Mesenchymal stem cell (in vitro differentiated cells and primary cell): Measurements from ENCODE around the gene STON2.

Experiments
- DNase-seq: peaks from one replicate; pipeline ENCODE4 v3.0.0-alpha.2; 2013
- H2AFZ ChIP-seq: one replicate; pipeline ENCODE4 v1.6.1; 2013; ENCODE audit warnings: low read depth, mild to moderate bottlenecking, control low read depth, inconsistent platforms, low read length, moderate library complexity
- H2AK5ac ChIP-seq: 2 replicates; pipeline ENCODE4 v1.6.1; 2013; ENCODE audit warnings: low read length, moderate library complexity, mild to moderate bottlenecking, inconsistent platforms; ENCODE audit not compliant: severe bottlenecking
- H2BK120ac ChIP-seq: one replicate; pipeline ENCODE4 v1.6.1; 2013; ENCODE audit warnings: low read depth, mild to moderate bottlenecking, inconsistent platforms, low read length, moderate library complexity
- H2BK12ac ChIP-seq, 2 experiments: one replicate each; pipeline ENCODE4 v1.6.1; 2013; ENCODE audit warnings: inconsistent platforms in 2 of 2, low read length in 2 of 2, mild to moderate bottlenecking in 2 of 2, moderate library complexity in 2 of 2, control low read depth in 1 of 2
- H2BK15ac ChIP-seq: one replicate; pipeline ENCODE4 v1.6.1; 2013; ENCODE audit warnings: mild to moderate bottlenecking, low read depth, inconsistent platforms; ENCODE audit not compliant: poor library complexity, severe bottlenecking
- H2BK5ac ChIP-seq: 2 replicates; pipeline ENCODE4 v1.6.1; 2013; ENCODE audit warnings: low read depth, mild to moderate bottlenecking, low read length, control low read depth, inconsistent platforms; ENCODE audit not compliant: poor library complexity, severe bottlenecking
- H3K14ac ChIP-seq, 2 experiments: one replicate each; pipeline ENCODE4 v1.6.1; 2013; ENCODE audit warnings: inconsistent platforms in 2 of 2, low read length in 2 of 2, control low read depth in 1 of 2, mild to moderate bottlenecking in 1 of 2, moderate library complexity in 1 of 2
- H3K18ac ChIP-seq, 2 experiments: one replicate each; pipeline ENCODE4 v1.6.1; 2013; ENCODE audit warnings: inconsistent platforms in 2 of 2, low read length in 2 of 2, control low read depth in 1 of 2, low read depth in 1 of 2, mild to moderate bottlenecking in 1 of 2
- H3K23ac ChIP-seq, 2 experiments: one replicate each; pipeline ENCODE4 v1.6.1; 2013; ENCODE audit warnings: inconsistent platforms in 2 of 2, low read length in 2 of 2, mild to moderate bottlenecking in 2 of 2, moderate library complexity in 2 of 2, control low read depth in 1 of 2
- H3K27ac ChIP-seq: 2 replicates; pipeline ENCODE4 v1.5.1; 2013; ENCODE audit warnings: mild to moderate bottlenecking, moderate library complexity, low read length, control low read depth, inconsistent platforms; ENCODE audit not compliant: poor library complexity, severe bottlenecking
- H3K27me3 ChIP-seq, 2 experiments: 2 replicates each; pipeline versions ENCODE4 v1.6.1 to v1.7.0; 2013; ENCODE audit warnings: low read length in 2 of 2, mild to moderate bottlenecking in 2 of 2, moderate library complexity in 2 of 2, control low read depth in 1 of 2, inconsistent platforms in 1 of 2; ENCODE audit not compliant: control insufficient read depth in 1 of 2, insufficient read depth in 1 of 2
- H3K36me3 ChIP-seq, 2 experiments: 2 replicates each; pipeline versions ENCODE4 v1.6.1 to v1.7.0; 2013; ENCODE audit warnings: low read length in 2 of 2, control low read depth in 1 of 2, inconsistent platforms in 1 of 2, low read depth in 1 of 2, mild to moderate bottlenecking in 1 of 2; ENCODE audit not compliant: insufficient read depth in 2 of 2, control insufficient read depth in 1 of 2
- H3K4ac ChIP-seq, 2 experiments: one replicate each; pipeline ENCODE4 v1.6.1; 2013; ENCODE audit warnings: inconsistent platforms in 2 of 2, low read length in 2 of 2, mild to moderate bottlenecking in 2 of 2, moderate library complexity in 2 of 2, control low read depth in 1 of 2, low read depth in 1 of 2
- H3K4me1 ChIP-seq: 2 replicates; pipeline ENCODE4 v1.6.1; 2013; ENCODE audit warnings: low read depth, low read length, control low read depth; ENCODE audit not compliant: control insufficient read depth, insufficient read depth
- H3K4me2 ChIP-seq: 2 replicates; pipeline ENCODE4 v1.6.1; 2013; ENCODE audit warnings: low read length, mild to moderate bottlenecking, inconsistent platforms; ENCODE audit not compliant: poor library complexity, severe bottlenecking
- H3K4me3 ChIP-seq, 2 experiments: 2 replicates each; pipeline versions ENCODE4 v1.5.1 to v1.7.0; 2013; ENCODE audit warnings: low read length in 2 of 2, mild to moderate bottlenecking in 2 of 2, control low read depth in 1 of 2, low read depth in 1 of 2; ENCODE audit not compliant: insufficient read depth in 1 of 2
- H3K79me1 ChIP-seq: replicated peaks from 2 replicates; pipeline ENCODE4 v1.6.1; 2013; ENCODE audit warnings: mild to moderate bottlenecking, control low read depth, low read length, inconsistent platforms; ENCODE audit not compliant: poor library complexity, severe bottlenecking
- H3K9ac ChIP-seq: 2 replicates; pipeline ENCODE4 v1.7.0; 2013; ENCODE audit warnings: mild to moderate bottlenecking, low read length, moderate library complexity
- H3K9me3 ChIP-seq: 2 replicates; pipeline ENCODE4 v1.7.0; 2013; ENCODE audit warnings: mild to moderate bottlenecking, low read length; ENCODE audit not compliant: control insufficient read depth
- H4K8ac ChIP-seq: one replicate; pipeline ENCODE4 v1.6.1; 2013; ENCODE audit warnings: inconsistent platforms, mild to moderate bottlenecking, low read length, moderate library complexity
- H4K91ac ChIP-seq: one replicate; pipeline ENCODE4 v1.6.1; 2013; ENCODE audit warnings: mild to moderate bottlenecking, low read length, inconsistent platforms
- WGBS: methylation state at CpG from one replicate; pipeline ENCODE4 v1.1.7; 2013; ENCODE audit warnings: mixed read lengths; 5-methylcytosine and 5-hydroxymethylcytosine counted together

Gene STON2

DNA sequence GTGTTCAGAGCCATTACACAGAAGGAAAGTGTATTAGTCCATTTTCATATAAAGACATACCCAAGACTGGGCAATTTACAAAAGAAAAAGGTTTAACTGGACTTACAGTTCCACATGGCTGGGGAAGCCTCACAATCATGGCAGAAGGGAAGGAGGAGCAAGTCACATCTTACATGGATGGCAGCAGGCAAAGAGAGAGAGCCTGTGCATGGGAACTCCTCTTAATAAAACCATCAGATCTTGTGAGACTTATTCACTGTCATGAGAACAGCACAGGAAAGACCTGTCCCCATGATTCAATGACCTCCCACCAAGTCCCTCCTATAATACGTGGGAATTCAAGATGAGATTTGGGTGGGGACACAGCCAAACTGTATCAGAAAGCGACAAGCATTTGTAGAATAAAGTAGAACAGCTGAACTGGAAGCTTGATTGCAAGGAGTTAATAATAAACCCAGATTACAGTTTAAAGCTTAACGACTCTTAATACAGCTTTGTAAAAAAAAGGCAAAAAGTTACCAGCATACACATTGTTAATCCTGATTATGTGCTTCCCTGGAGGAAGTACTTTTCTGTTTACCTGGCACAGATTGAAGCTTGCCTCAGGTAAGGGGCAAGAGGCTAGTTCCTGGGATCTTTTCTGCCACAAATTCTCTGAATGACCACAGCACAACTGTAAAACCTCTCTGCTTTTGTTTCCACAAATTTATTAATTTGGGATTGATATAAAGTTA is 18.1 kb upstream of the STON2 start:
- no peak overlapping the region for H4K8ac ChIP-seq
- no peak overlapping the region for H3K4me2 ChIP-seq
- DNase-seq: no peak
- H3K9me3 ChIP-seq: no peaks in the 10 kb centered on the region
- H2AK5ac ChIP-seq: no peak overlapping the region
- H4K91ac ChIP-seq: no peak overlapping the region
- no peak overlapping the region for H3K9ac ChIP-seq
- no peak overlapping the region for H3K27ac ChIP-seq
- no peak overlapping the region for H3K14ac ChIP-seq
- no peak overlapping the region for H2AFZ ChIP-seq
- no peaks in the 10 kb centered on the region for H3K79me1 ChIP-seq
- no peak overlapping the region for H2BK5ac ChIP-seq
- H3K23ac ChIP-seq: no peak overlapping the region
- H3K4ac ChIP-seq: no peak overlapping the region
- no peaks in the 10 kb centered on the region for H3K36me3 ChIP-seq
- H2BK120ac ChIP-seq: no peak overlapping the region
- no peaks in the 10 kb centered on the region for H3K27me3 ChIP-seq
- no peak overlapping the region for H3K18ac ChIP-seq
- no peaks in the 10 kb centered on the region for H3K4me1 ChIP-seq
- H2BK15ac ChIP-seq: no peak overlapping the region
- H3K4me3 ChIP-seq: no peak overlapping the region
- 62% methylated on average over 3 of the region's 3 CpGs for WGBS
- no peak overlapping the region for H2BK12ac ChIP-seq

- Histone ChIP-seq H3K23ac (no peak overlapping the region), H3K27me3 (peaks cover 0 to 4% of the 10 kb centered on the region in 2 experiments), H2BK5ac (no peak overlapping the region), H3K4me3 (no peak overlapping the region), H3K27ac (no peak overlapping the region), H4K91ac (no peak overlapping the region), H3K14ac (no peak overlapping the region), H4K8ac (no peak overlapping the region), H3K9ac (no peak overlapping the region), H3K36me3 (no peaks in the 10 kb centered on the region), H2BK120ac (no peak overlapping the region), H2BK15ac (no peak overlapping the region), H2BK12ac (no peak overlapping the region), H3K79me1 (no peaks in the 10 kb centered on the region), H3K9me3 (no peaks in the 10 kb centered on the region), H3K4me1 (peaks cover 2% of the 10 kb centered on the region), H3K4ac (no peak overlapping the region), H3K4me2 (no peak overlapping the region), H2AK5ac (no peak overlapping the region), H3K18ac (no peak overlapping the region), H2AFZ (no peak overlapping the region)
- WGBS: 89% methylated on average over 2 of the region's 7 CpGs
- no peak for DNase-seq
Measured at GRCh38 chr14:81416981-81417380, 16.9 kb upstream of the STON2 start.

DNA sequence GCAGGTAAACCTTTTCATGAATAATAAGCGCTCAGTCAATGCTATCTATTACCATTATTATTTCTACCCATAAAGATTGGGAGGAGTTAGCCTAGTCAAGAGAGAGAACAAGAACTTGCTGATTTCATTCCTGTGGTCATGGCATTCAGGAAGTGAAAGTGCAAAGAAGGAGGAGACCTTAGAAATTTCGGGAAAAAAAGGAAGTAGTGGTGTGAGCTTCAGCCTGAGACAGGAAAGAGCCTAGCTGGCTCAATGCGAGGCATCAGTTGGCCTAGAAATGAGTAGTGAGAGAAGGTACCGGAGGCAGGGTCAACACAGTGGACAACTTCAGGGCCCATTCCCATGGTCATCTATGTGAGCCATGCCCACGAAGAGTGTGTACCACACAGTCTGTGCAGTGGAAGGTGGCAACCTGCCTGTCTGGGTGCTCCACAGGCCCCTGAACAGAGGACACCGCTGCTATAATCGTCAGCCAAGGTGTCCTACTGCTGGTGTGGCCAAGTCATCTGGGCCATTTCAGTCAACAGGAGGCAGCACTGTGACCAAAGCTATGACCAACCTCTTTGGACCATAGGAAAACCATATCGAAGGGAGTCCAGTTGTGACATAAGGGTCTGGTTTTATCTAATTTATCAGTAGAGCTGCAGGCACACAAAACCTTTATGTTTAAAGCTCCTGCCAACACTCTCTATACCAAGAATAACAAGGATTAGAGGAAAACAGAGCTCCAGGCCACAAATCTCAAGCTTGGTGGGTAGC is 16.2 kb upstream of the STON2 start:
- no peak overlapping the region for H3K14ac ChIP-seq
- no peaks in the 10 kb centered on the region for H3K36me3 ChIP-seq
- DNase-seq: no peak
- H2BK12ac ChIP-seq: no peak overlapping the region
- H3K4ac ChIP-seq: no peak overlapping the region
- H3K9ac ChIP-seq: no peak overlapping the region
- no peak overlapping the region for H3K23ac ChIP-seq
- no peak overlapping the region for H4K8ac ChIP-seq
- WGBS: 80% methylated on average over 7 of the region's 8 CpGs
- no peak overlapping the region for H2AFZ ChIP-seq
- H3K79me1 ChIP-seq: no peaks in the 10 kb centered on the region
- no peak overlapping the region for H3K4me2 ChIP-seq
- no peaks in the 10 kb centered on the region for H3K9me3 ChIP-seq
- H2AK5ac ChIP-seq: no peak overlapping the region
- H3K4me3 ChIP-seq: no peak overlapping the region
- no peak overlapping the region for H4K91ac ChIP-seq
- H2BK120ac ChIP-seq: no peak overlapping the region
- no peak overlapping the region for H2BK5ac ChIP-seq
- no peak overlapping the region for H3K18ac ChIP-seq
- peaks cover 2% of the 10 kb centered on the region for H3K4me1 ChIP-seq
- peaks cover 0 to 4% of the 10 kb centered on the region in 2 experiments for H3K27me3 ChIP-seq
- no peak overlapping the region for H3K27ac ChIP-seq
- H2BK15ac ChIP-seq: no peak overlapping the region

DNA sequence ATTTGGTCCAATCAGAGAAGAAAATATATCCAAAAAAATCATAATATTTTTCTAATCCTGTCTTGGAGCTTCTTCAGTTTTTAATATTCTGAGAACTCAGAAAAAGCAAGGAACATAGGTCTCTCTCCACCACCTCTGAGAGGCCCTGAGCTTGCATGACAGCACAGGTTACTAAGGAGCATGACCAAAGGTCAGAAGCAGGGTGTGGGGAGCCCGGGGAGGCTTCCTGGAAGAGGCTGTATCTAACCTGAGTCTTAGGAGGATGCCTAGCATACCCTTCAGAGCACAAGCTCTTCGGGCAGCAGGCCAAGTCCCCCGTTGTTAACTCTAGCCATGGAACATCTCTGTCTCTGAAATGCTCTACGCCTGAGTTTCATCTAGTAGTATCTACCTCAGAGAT is 15.7 kb upstream of the STON2 start:
- Histone ChIP-seq H3K23ac (no peak overlapping the region), H3K27me3 (peaks cover 0 to 4% of the 10 kb centered on the region in 2 experiments), H2BK12ac (no peak overlapping the region), H3K4ac (no peak overlapping the region), H2BK120ac (no peak overlapping the region), H4K8ac (no peak overlapping the region), H3K36me3 (no peaks in the 10 kb centered on the region), H2AFZ (no peak overlapping the region), H3K18ac (no peak overlapping the region), H2BK15ac (no peak overlapping the region), H3K9me3 (no peaks in the 10 kb centered on the region), H3K27ac (no peak overlapping the region), H2AK5ac (no peak overlapping the region), H3K4me1 (peaks cover 2% of the 10 kb centered on the region), H3K4me2 (no peak overlapping the region), H3K9ac (no peak overlapping the region), H3K14ac (no peak overlapping the region), H4K91ac (no peak overlapping the region), H3K79me1 (no peaks in the 10 kb centered on the region), H3K4me3 (no peak overlapping the region), H2BK5ac (no peak overlapping the region)
- no peak for DNase-seq
- WGBS: 86% methylated on average over 4 of the region's 4 CpGs
